EL (cell line): ENCODE measurements around the gene CA10.

Experiments used
- DNase-seq: peaks from one replicate; pipeline ENCODE4 v3.0.0-alpha.2; 2016

Gene CA10

GRCh38 chr17:51855806-51856205 lies 302.7 kb downstream of the CA10 start:
- DNase-seq: no peak

GRCh38 chr17:51853857-51854256 lies 304.7 kb downstream of the CA10 start:
- no peak for DNase-seq

- DNase-seq: no peak
These were observed 305.9 kb downstream of the CA10 start for GRCh38 chr17:51852603-51853002.

- no peak for DNase-seq
These were observed 308.3 kb downstream of the CA10 start for GRCh38 chr17:51850201-51850600.

GRCh38 chr17:51848451-51848850 lies 310.1 kb downstream of the CA10 start:
- DNase-seq: peak; percentile 11

GRCh38 chr17:51846566-51846965 lies 311.9 kb downstream of the CA10 start:
- DNase-seq: no peak

- no peak for DNase-seq
These were observed 312.7 kb downstream of the CA10 start for GRCh38 chr17:51845776-51846175.

GRCh38 chr17:51842763-51843162 lies 315.8 kb downstream of the CA10 start:
- DNase-seq: no peak

GRCh38 chr17:51841669-51842068 lies 316.8 kb downstream of the CA10 start:
- DNase-seq: no peak

- DNase-seq: no peak
These were observed 317.8 kb downstream of the CA10 start for GRCh38 chr17:51840688-51841087.

- no peak for DNase-seq
These were observed 324.9 kb downstream of the CA10 start for GRCh38 chr17:51833620-51834019.

GRCh38 chr17:51833045-51833444 lies 325.5 kb downstream of the CA10 start:
- DNase-seq: no peak

- DNase-seq: no peak
These were observed 327.6 kb downstream of the CA10 start for GRCh38 chr17:51830886-51831285.

- DNase-seq: no peak
These were observed 328.1 kb downstream of the CA10 start for GRCh38 chr17:51830451-51830850.

GRCh38 chr17:51828901-51829300 lies 329.6 kb downstream of the CA10 start:
- DNase-seq: no peak

GRCh38 chr17:51827140-51827539 lies 331.4 kb downstream of the CA10 start:
- no peak for DNase-seq

GRCh38 chr17:51820766-51821165 lies 337.7 kb downstream of the CA10 start:
- DNase-seq: no peak

GRCh38 chr17:51820252-51820651 lies 338.3 kb downstream of the CA10 start:
- DNase-seq: no peak

GRCh38 chr17:51819341-51820219 lies 338.9 kb downstream of the CA10 start:
- no peak for DNase-seq

GRCh38 chr17:51818777-51819176 lies 339.7 kb downstream of the CA10 start:
- DNase-seq: no peak

- no peak for DNase-seq
These were observed 340.6 kb downstream of the CA10 start for GRCh38 chr17:51817955-51818354.

GRCh38 chr17:51817117-51817516 lies 341.4 kb downstream of the CA10 start:
- DNase-seq: no peak

- no peak for DNase-seq
These were observed 343.4 kb downstream of the CA10 start for GRCh38 chr17:51815097-51815496.

GRCh38 chr17:51814521-51814920 lies 344.0 kb downstream of the CA10 start:
- DNase-seq: no peak

GRCh38 chr17:51813784-51814174 lies 344.7 kb downstream of the CA10 start:
- no peak for DNase-seq
